Subcutaneous adipose tissue (tissue), 4 donors: ENCODE results near the gene RTKN2. TPM values are rescaled to one million over a fixed set of nuclear protein-coding genes. Genes with fewer than 3 reads are reported as not detected.

Experiments
- CTCF ChIP-seq: fragments of 450-650 bp; IDR thresholded peaks from one replicate; pipeline ENCODE4 v1.5.1; 2016; ENCODE audit warnings: low read depth, mild to moderate bottlenecking, control low read depth, antibody characterized with exemption, moderate library complexity
- total RNA-seq, 4 donors: library from RNA; depleted of rRNA; stranded (reverse); fragments of >200 nt; gene quantifications; one replicate each; pipeline ENCODE4 v1.1.0, GENCODE V29; 2016

The RTKN2 gene
- total RNA-seq, 4 donors from 2014 or later: 0.44 to 1.5 (median 0.71) TPM

DNA sequence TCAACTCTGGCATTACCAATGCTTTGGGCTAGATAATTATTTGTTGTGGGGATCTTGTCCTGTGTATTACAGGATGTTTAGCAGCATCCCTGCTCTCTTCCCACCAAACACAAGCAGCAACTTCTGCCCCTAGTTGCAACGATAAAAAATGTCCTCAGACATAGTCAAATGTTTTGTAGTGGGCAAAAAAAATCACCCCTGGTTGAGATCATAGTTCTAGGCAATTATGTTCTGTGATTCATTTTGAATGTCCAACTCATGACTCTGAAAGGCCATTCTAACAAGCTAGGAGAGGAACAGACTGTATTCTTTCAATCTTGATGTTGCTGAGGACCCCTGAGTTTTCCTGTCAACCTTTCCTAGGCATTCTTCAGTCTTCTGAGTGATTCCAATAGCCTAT, 79.5 kb downstream of the RTKN2 start:
- TF ChIP-seq CTCF: no peak

- no peak for TF ChIP-seq CTCF
Observed at GRCh38 chr10:62188021-62188616, 80.5 kb downstream of the RTKN2 start.

DNA sequence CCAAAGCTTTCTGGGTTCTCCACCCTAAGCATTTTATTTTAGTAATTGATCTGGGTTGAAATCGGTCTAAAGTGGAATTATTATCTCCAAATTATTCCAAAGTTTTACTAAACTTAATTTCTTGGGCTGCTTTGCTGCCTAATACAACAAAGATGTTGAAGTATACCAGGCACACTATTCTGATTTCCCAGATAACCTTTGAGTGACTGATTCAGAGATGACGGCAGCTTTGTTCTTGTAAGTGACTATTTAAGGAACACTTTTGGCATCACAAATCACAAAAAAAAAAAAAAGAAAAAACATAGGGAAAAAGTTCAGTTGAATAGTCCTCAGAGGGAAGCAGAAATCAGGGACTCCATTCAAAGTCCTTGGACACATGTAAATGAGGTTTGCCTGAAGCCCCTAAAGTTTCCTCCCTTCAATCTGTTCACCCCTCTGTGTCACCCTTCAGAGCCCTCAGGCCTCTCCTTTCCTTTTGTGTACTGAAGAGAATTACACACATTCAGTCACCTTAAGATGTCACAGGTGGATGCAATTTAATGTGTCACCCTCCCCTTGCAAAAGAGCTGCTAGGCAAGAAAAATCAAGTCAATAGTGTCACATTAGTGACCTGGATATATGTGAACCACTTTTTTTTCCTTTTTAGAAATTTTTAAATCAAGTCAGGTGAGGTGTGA, 81.5 kb downstream of the RTKN2 start:
- no peak for TF ChIP-seq CTCF

DNA sequence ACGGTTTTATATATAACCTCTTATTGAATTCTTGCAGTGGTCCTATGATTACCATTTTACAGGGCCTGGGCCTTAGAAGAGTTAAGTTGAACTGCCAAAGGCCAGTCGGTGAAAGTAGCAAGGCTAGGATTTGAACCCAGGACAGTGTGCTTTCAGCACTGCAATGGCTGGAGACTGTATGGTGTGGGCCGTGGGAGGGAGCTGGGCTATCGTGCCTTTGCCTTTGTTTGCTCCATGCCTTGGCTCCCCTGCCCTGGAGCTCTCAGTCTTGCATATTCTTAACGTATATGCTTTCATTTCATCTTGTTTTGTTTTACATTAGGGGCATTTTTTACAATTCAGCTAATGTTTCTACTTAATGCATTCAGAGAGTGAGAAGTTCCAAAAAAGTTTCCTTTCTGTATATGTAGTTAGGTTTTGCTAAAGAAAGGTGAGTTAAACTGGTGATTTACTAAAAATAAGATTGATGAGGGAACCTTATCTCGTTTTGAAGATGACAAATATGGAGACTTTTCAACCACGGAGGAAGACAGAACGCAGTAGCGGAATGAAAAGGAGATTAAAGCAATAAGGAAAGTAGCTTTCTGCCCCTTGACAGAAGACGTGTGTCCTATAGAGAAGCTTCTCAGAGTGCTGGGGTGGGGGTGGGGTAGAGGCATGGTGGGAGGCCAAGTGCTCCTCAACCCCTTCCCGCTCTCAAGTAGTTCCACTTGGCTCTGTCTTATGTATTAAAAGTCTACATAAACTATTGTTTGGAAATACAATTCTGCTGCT, 82.5 kb downstream of the RTKN2 start:
- TF ChIP-seq CTCF: no peak

DNA sequence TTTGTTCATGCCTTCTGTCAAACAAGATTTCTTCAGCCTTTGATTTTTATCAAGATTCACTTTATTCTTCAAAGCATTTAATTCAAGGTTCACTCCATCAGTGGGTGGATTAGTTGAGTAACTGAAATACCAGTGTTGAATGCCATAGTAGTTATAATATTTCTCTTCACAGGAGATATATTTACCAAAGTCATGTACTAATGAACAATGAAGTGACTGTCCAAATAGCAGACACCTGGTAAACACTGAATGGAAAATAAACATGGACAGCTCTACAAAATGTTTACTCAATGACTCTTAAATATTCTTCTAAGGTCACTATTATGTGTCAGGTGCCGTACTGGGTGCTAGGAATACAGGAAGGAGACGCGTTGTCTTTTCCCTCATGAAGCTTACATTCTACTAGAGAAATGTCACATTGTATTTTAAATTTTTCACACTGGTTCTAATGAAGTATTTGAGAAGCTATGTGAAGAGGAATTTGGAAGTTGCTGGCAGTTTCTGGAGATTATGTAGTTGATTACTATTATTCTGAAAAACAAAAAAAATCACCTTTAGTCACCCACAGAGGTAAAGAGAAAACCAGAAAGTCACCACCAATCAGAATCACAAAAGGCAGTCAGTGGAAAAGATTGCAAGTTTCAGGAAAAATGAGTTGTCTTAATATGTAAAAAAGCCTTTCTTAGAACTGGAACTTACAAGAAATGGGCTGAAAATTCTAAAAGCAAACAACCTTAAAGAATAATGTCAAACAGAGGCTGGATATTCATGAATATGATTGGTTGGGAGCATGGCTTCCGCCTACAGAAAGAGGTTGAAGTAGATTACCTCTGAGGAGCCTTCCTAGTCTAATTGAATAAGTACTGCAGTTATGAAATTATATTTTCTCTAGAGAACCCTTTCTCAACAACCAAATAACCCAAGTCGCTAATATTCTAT, 84.5 kb downstream of the RTKN2 start:
- TF ChIP-seq CTCF: no peak

DNA sequence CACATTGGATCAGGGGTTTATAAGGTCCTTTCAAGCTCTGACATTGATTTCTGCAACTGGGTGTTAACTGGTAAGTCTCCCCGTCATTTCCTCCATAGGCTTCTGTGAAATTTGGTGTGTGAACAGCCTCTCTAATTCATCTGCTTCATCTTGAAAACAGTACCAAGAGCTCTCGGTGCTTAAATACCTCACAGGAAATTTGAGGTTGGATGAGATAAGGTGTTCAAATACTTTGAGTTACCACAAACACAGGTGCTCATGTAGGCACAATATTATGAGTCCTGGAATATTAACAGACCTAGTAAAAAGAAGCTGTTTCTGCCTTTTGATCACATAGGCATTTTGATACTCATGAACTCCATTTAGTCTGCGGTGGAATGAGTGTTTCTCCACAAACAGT, 85.2 kb downstream of the RTKN2 start:
- TF ChIP-seq CTCF: no peak

GRCh38 chr10:62182595-62182994, 86.0 kb downstream of the RTKN2 start:
- no peak for TF ChIP-seq CTCF
